ENCODE measurements around the gene TBC1D22B.
A peak's percentile ranks its signal among the peaks of the same experiment; 100 is the strongest.

DNA sequence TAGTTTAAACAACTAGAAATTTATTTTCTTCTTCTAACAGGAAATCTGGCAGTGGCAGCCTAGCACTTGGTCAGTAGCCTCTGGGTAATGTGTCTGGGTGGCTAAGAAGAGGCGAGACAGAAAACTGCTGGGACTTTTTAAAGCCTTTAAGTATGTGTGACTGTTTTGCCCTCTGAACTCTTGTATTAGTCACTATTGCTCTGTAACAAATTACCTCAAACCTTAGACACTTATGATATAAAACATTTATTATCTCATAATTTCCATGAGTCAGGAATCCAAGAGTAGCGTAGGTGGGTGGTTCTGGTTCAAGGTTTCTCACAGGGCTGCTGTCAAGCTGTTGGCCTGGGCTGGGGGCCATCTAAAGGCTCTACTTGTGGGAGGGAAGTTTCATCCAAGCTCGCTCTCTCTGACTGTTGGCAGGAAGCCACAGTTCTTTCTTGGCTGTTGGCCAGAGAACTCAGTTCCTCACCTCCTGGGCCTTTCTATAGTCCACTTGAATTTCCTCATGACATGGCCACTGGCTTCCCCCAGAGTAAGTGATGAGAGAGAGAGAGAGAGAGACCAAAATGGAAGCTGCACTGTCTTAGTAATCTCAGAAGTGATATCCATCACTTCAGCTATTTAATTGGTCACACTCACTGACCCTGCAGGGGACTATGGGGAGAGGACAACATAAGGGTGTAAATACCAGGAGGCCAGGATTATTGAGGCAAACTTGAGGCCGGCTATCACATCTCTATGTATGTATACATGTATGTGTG is 17.4 kb upstream of the TBC1D22B start:
- TF ChIP-seq CREB3L1 (IDR thresholded peaks at IDR 0.05; ENCODE audit: borderline replicate concordance, low read depth) (no peak), CTCF (IDR thresholded peaks at IDR 0.05 in 2 of 3, conservative IDR thresholded peaks at IDR 0.05 in 1 of 3; ENCODE audit: insufficient read depth in 2 of 3, low read depth in 1 of 3, low read length in 3 of 3) (no peak), DDX20 (tag; IDR thresholded peaks at IDR 0.05; ENCODE audit: low read depth) (0 out of 2 replicates have a peak, but pooled peaks have one; percentile 45), NR1H2 (CRISPR knock-in tag; IDR thresholded peaks at IDR 0.05) (no peak), NBN (IDR thresholded peaks at IDR 0.05; ENCODE audit: low read depth) (no peak; the same call in 1 of the 2 replicates), HDAC8 (tag; IDR thresholded peaks at IDR 0.05) (peak; percentile 79; the same call in 1 of the 2 replicates), POLR2A (conservative IDR thresholded peaks at IDR 0.05) (no peak), SETDB1 (IDR thresholded peaks at IDR 0.05; ENCODE audit: low read length) (no peak), FOXP1 (CRISPR knock-in tag; IDR thresholded peaks at IDR 0.05) (no peak), ZNF785 (CRISPR knock-in tag; IDR thresholded peaks at IDR 0.05) (no peak), ILF3 (IDR thresholded peaks at IDR 0.05; ENCODE audit: borderline replicate concordance) (no peak), ATF7 (IDR thresholded peaks at IDR 0.05) (peak; percentile 82)
- TF ChIP-seq, protein P1, sequence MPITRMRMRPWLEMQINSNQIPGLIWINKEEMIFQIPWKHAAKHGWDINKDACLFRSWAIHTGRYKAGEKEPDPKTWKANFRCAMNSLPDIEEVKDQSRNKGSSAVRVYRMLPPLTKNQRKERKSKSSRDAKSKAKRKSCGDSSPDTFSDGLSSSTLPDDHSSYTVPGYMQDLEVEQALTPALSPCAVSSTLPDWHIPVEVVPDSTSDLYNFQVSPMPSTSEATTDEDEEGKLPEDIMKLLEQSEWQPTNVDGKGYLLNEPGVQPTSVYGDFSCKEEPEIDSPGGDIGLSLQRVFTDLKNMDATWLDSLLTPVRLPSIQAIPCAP (CRISPR knock-in tag; IDR thresholded peaks at IDR 0.05; ENCODE audit: borderline replicate concordance) = no peak
- TF ChIP-seq, protein P2, sequence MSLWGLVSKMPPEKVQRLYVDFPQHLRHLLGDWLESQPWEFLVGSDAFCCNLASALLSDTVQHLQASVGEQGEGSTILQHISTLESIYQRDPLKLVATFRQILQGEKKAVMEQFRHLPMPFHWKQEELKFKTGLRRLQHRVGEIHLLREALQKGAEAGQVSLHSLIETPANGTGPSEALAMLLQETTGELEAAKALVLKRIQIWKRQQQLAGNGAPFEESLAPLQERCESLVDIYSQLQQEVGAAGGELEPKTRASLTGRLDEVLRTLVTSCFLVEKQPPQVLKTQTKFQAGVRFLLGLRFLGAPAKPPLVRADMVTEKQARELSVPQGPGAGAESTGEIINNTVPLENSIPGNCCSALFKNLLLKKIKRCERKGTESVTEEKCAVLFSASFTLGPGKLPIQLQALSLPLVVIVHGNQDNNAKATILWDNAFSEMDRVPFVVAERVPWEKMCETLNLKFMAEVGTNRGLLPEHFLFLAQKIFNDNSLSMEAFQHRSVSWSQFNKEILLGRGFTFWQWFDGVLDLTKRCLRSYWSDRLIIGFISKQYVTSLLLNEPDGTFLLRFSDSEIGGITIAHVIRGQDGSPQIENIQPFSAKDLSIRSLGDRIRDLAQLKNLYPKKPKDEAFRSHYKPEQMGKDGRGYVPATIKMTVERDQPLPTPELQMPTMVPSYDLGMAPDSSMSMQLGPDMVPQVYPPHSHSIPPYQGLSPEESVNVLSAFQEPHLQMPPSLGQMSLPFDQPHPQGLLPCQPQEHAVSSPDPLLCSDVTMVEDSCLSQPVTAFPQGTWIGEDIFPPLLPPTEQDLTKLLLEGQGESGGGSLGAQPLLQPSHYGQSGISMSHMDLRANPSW (CRISPR knock-in tag; IDR thresholded peaks at IDR 0.05) = 0 out of 2 replicates have a peak, but pooled peaks have one; percentile 47
